MCF 10A (cell line): ENCODE measurements around the gene GLTP. TPM values are rescaled to one million over a fixed set of nuclear protein-coding genes. Genes with fewer than 3 reads are reported as not detected.

Experiments
- BruUV-seq: library from RNA; stranded (reverse); fragments of 400-500 nt; replicated peaks from 2 replicates; lab custom pipeline; 2021; lab: Mats Ljungman, UMichigan
- CTCF ChIA-PET: fragments of 300-600 bp; sonication (Branson Sonifier 250); formaldehyde crosslinking; extraction: SDS; loops from one replicate; lab custom pipeline; 2021; ENCODE audit warnings: antibody characterized with exemption, inconsistent platforms; lab: Yijun Ruan, JAX
- POLR2A ChIA-PET: fragments of 300-600, 350-650 bp; sonication (Branson Sonifier 250); formaldehyde crosslinking; extraction: SDS; loops from one replicate; lab custom pipeline; 2020; ENCODE audit warnings: antibody characterized with exemption, inconsistent platforms; lab: Yijun Ruan, JAX
- DNase-seq: peaks from one replicate; pipeline ENCODE4 v3.0.0-alpha.2; 2018; ENCODE audit not compliant: unreplicated experiment
- H3K27ac Mint-ChIP-seq: one replicate; pipeline ENCODE4 v1.8.0; 2022; ENCODE audit warnings: mild to moderate bottlenecking, low read depth, mixed read lengths; ENCODE audit not compliant: unreplicated experiment
- H3K27me3 Mint-ChIP-seq: one replicate; pipeline ENCODE4 v1.8.0; 2022; ENCODE audit warnings: mixed read lengths; ENCODE audit not compliant: insufficient read depth, unreplicated experiment
- H3K36me3 Mint-ChIP-seq: one replicate; pipeline ENCODE4 v1.8.0; 2022; ENCODE audit warnings: mild to moderate bottlenecking, moderate library complexity, mixed read lengths; ENCODE audit not compliant: insufficient read depth, unreplicated experiment
- H3K4me1 Mint-ChIP-seq: one replicate; pipeline ENCODE4 v1.8.0; 2022; ENCODE audit warnings: mixed read lengths; ENCODE audit not compliant: insufficient read depth, unreplicated experiment
- H3K4me3 Mint-ChIP-seq: one replicate; pipeline ENCODE4 v1.8.0; 2022; ENCODE audit warnings: mild to moderate bottlenecking, moderate library complexity, mixed read lengths; ENCODE audit not compliant: unreplicated experiment
- H3K9me3 Mint-ChIP-seq: one replicate; pipeline ENCODE4 v1.8.0; 2022; ENCODE audit warnings: mixed read lengths; ENCODE audit not compliant: unreplicated experiment
- intact Hi-C: fragments of 100-400 bp; cut with micrococcal nuclease; formaldehyde crosslinking; loops from 2 replicates; pipeline ENCODE4 v1.14.1; 2022
- total RNA-seq: library from RNA; stranded (reverse); gene quantifications from 2 replicates; pipeline ENCODE4 v1.2.3, GENCODE V29; 2022
- TF ChIP-seq, protein P1 (sequence below): fragments of 200-600 bp; IDR thresholded peaks from one replicate; pipeline ENCODE4 v1.8.0; 2022; ENCODE audit warnings: antibody characterized with exemption, mild to moderate bottlenecking; ENCODE audit not compliant: unreplicated experiment

The GLTP gene
- total RNA-seq, 1 experiment from 2014 or later, result 37.2 TPM

DNA sequence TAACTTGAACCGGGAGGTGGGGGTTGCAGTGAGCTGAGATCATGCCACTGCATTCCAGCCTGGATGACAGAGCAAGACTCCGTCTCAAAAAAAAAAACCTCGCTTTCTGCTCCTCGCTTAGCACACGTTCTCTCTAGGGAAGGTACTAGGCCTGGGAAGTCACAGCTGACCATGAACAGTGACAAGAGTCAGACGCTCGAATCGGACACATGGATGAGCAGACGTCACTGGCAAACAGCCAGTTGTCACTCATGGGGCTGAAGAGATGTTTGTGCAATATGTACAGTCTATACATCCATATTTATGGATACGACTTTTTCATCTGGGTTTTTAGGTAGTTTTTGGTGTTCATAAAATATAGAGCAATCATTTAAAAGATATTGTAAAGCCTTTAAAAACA, 39.1 kb upstream of the GLTP start:
- Mint-ChIP-seq H3K9me3 (no peaks in the 10 kb centered on the region), H3K27me3 (no peaks in the 10 kb centered on the region), H3K27ac (no peak overlapping the region), H3K4me1 (no peaks in the 10 kb centered on the region), H3K36me3 (peaks cover 30% of the 10 kb centered on the region), H3K4me3 (no peak overlapping the region)
- TF ChIP-seq, protein P1, sequence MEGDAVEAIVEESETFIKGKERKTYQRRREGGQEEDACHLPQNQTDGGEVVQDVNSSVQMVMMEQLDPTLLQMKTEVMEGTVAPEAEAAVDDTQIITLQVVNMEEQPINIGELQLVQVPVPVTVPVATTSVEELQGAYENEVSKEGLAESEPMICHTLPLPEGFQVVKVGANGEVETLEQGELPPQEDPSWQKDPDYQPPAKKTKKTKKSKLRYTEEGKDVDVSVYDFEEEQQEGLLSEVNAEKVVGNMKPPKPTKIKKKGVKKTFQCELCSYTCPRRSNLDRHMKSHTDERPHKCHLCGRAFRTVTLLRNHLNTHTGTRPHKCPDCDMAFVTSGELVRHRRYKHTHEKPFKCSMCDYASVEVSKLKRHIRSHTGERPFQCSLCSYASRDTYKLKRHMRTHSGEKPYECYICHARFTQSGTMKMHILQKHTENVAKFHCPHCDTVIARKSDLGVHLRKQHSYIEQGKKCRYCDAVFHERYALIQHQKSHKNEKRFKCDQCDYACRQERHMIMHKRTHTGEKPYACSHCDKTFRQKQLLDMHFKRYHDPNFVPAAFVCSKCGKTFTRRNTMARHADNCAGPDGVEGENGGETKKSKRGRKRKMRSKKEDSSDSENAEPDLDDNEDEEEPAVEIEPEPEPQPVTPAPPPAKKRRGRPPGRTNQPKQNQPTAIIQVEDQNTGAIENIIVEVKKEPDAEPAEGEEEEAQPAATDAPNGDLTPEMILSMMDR, result no peak
- CTCF ChIA-PET, result interaction anchor here (1.1 to 1.3 kb wide), 2 partner anchors 15 to 19 kb away, joined by 4 read pairs; partner anchors contain the start of gene TCHP
- intact Hi-C loops, result no loop called here
- BruUV-seq, result no TSS peak
- POLR2A ChIA-PET, result no interaction called here
- no peak for DNase-seq

DNA sequence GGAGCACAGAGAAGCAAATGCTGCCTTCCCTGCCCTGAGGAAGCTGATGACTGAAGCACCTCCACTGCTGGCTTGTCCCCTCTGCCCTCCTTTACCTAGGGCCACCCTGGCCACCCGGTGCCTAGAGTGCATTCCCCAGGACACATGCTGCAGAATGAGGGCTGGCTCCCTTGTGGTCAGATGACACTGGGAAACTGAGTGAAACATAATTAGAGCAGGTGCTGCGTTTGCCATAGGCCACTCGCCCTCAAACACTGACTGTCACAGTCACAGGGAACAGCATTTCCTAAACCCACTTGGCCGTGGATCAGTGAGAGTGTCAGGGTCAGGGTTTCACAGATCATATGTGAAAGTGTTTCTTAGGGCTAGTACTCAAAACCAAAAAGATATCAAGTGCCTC, 35.7 kb upstream of the GLTP start:
- intact Hi-C loops, result no loop called here
- BruUV-seq, result no TSS peak
- Mint-ChIP-seq H3K9me3 (no peaks in the 10 kb centered on the region), H3K27me3 (no peaks in the 10 kb centered on the region), H3K4me1 (no peaks in the 10 kb centered on the region), H3K27ac (no peak overlapping the region), H3K36me3 (peaks cover 58% of the 10 kb centered on the region), H3K4me3 (no peak overlapping the region)
- POLR2A ChIA-PET, result no interaction called here
- TF ChIP-seq, protein P1, result no peak
- CTCF ChIA-PET, result interaction anchor here (1.4 kb wide), 1 partner anchor 70 kb away, joined by 3 read pairs; no protein-coding TSS in a partner anchor
- DNase-seq, result no peak

DNA sequence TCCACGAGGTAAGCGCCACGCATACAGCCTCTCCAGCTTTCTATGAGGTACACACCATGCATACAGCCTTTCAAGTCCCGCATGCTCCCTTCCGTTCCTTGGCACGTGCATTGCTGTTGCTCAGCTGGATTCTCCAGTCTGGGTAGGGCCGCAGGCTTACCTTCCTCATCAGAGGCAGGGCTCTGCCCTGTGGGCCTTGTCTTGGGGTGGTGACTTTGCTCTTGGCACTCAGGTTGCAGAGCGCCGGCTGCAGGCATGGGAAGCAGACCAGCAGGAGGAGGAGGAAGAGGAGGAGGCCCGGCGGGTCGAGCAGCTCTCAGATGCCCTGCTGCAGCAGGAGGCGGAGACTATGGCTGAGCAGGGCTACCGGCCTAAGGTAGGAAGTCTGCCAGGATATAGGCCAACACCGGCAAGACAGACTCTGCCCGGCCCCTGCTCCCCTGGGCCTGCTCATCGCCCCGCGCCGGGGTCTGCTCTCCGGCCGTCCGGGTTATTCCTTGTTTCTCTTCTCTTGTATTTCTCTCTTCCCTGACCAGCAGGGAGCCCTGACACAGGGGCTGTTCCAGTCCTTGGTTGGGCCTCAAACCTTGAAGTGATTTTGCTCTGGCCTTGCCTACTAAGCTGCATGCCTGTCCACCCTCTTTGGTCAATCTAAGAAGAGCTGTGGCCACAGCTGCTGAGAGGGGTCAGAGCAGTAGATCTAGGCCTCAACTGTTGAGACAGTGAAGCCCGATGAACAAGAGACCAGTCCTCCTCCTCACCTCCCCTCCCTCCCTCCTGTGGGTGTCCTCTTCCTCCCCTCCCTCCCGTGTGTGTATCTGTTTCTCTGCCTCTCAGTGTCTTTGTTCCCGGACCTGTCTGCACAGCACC, 35.1 kb upstream of the GLTP start:
- Mint-ChIP-seq H3K4me3 (no peak overlapping the region), H3K9me3 (no peaks in the 10 kb centered on the region), H3K36me3 (peaks cover 62% of the 10 kb centered on the region), H3K4me1 (no peaks in the 10 kb centered on the region), H3K27ac (no peak overlapping the region), H3K27me3 (no peaks in the 10 kb centered on the region)
- BruUV-seq, result no TSS peak
- ChIA-PET POLR2A (interaction anchor here (0.6 kb wide), 1 partner anchor 69 kb away, joined by 3 read pairs; no protein-coding TSS in a partner anchor), CTCF (interaction anchor here (1.0 to 2.1 kb wide), 3 partner anchors 11 to 70 kb away, joined by 3 to 11 read pairs (median 7); no protein-coding TSS in a partner anchor)
- DNase-seq, result no peak
- intact Hi-C loops, result no loop called here
- TF ChIP-seq, protein P1, result no peak

DNA sequence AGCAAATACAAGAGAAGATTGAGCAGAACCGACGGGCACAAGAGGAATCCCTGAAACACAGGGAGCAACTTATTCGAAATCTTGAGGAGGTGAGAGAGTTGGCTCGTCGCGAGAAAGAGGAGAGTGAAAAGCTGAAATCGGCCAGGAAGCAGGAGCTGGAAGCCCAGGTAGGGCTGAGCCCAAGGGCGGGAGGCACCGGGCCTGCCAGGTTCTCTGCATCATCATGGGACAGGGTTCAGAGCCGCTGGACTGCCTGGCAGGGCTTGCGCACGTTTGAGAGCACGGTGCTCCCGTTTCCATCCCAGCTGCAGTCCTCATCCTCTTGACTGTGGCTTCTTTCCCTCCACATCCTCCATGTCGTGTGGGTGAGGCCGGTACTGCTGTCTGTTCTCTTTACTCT, 34.1 kb upstream of the GLTP start:
- Mint-ChIP-seq H3K9me3 (no peaks in the 10 kb centered on the region), H3K4me1 (no peaks in the 10 kb centered on the region), H3K27ac (no peak overlapping the region), H3K27me3 (no peaks in the 10 kb centered on the region), H3K36me3 (peaks cover 62% of the 10 kb centered on the region), H3K4me3 (no peak overlapping the region)
- no peak for DNase-seq
- CTCF ChIA-PET, result interaction anchor here (1.0 to 2.1 kb wide), 3 partner anchors 12 to 69 kb away, joined by 3 to 11 read pairs (median 7); no protein-coding TSS in a partner anchor
- intact Hi-C loops, result no loop called here
- TF ChIP-seq, protein P1, result no peak
- BruUV-seq, result no TSS peak
- POLR2A ChIA-PET, result no interaction called here
